Fibroblast of lung (primary cell): Measurements from ENCODE around the gene CACFD1. TPM values are rescaled to one million over a fixed set of nuclear protein-coding genes. Genes with fewer than 3 reads are reported as not detected.

Source experiments
- DNase-seq, 2 donors: peaks; one replicate each; pipeline versions ENCODE4 v3.0.0 to v3.0.0-alpha.2; 2010; ENCODE audit warnings: low read depth in 2 of 2
- H2AFZ ChIP-seq: 2 replicates; pipeline ENCODE4 v1.5.1; 2012; ENCODE audit warnings: low read length, control low read depth, inconsistent platforms
- H3K27ac ChIP-seq: 2 replicates; pipeline ENCODE4 v1.5.1; 2011; ENCODE audit warnings: low read length, control low read depth; ENCODE audit not compliant: insufficient read depth
- H3K27me3 ChIP-seq: 2 replicates; pipeline ENCODE4 v1.5.1; 2011; ENCODE audit warnings: mild to moderate bottlenecking, low read length; ENCODE audit not compliant: control insufficient read depth, insufficient read depth
- H3K36me3 ChIP-seq: 2 replicates; pipeline ENCODE4 v1.5.1; 2011; ENCODE audit warnings: low read length; ENCODE audit not compliant: control insufficient read depth, insufficient read depth
- H3K4me1 ChIP-seq: 2 replicates; pipeline ENCODE4 v1.5.1; 2011; ENCODE audit warnings: low read length; ENCODE audit not compliant: control insufficient read depth, insufficient read depth; ENCODE audit errors: extremely low read depth
- H3K4me2 ChIP-seq: 2 replicates; pipeline ENCODE4 v1.5.1; 2011; ENCODE audit warnings: low read length, control low read depth; ENCODE audit not compliant: insufficient read depth; ENCODE audit errors: extremely low read depth
- H3K4me3 ChIP-seq, 4 experiments: fragments of 200-600 bp in 1 of 4; sonication (generic) in 1 of 4; replicated peaks in 1 of 4; 2 replicates each; pipeline ENCODE4 v1.5.1; 2011 to 2016; ENCODE audit warnings: low read length in 4 of 4, low read depth in 3 of 4, mild to moderate bottlenecking in 3 of 4, control low read depth in 2 of 4, inconsistent platforms in 1 of 4, mixed read lengths in 1 of 4; ENCODE audit not compliant: insufficient read depth in 1 of 4; ENCODE audit errors: control extremely low read depth in 1 of 4
- H3K79me2 ChIP-seq: 2 replicates; pipeline ENCODE4 v1.5.1; 2012; ENCODE audit warnings: mild to moderate bottlenecking, low read length, inconsistent platforms; ENCODE audit not compliant: control insufficient read depth, insufficient read depth
- H3K9ac ChIP-seq: 2 replicates; pipeline ENCODE4 v1.5.1; 2011; ENCODE audit warnings: mild to moderate bottlenecking, low read length, control low read depth; ENCODE audit not compliant: insufficient read depth
- H3K9me3 ChIP-seq: 2 replicates; pipeline ENCODE4 v1.5.1; 2012; ENCODE audit warnings: low read depth, low read length; ENCODE audit not compliant: control insufficient read depth, insufficient read depth
- H4K20me1 ChIP-seq: 2 replicates; pipeline ENCODE4 v1.5.1; 2011; ENCODE audit warnings: low read length; ENCODE audit not compliant: control insufficient read depth, insufficient read depth; ENCODE audit errors: extremely low read depth
- CTCF ChIP-seq, 2 donors: IDR thresholded peaks in 1 of 2; conservative IDR thresholded peaks in 1 of 2; 1 replicate in 1 of 2; 2 replicates in 1 of 2; pipeline ENCODE4 v1.5.1; 2011 to 2012; ENCODE audit warnings: low read length in 2 of 2, control low read depth in 1 of 2, inconsistent platforms in 1 of 2, low read depth in 1 of 2, mild to moderate bottlenecking in 1 of 2
- EZH2 ChIP-seq: IDR thresholded peaks from 2 replicates; pipeline ENCODE4 v1.5.1; 2012; ENCODE audit warnings: low read length, control low read depth, mild to moderate bottlenecking; ENCODE audit errors: missing control alignments
- polyA plus RNA-seq, 2 donors: library from polyadenylated mRNA; depleted of rRNA in 1 of 2; stranded (reverse) in 1 of 2; unstranded in 1 of 2; fragments of >200 nt; gene quantifications; 2 replicates each; pipeline ENCODE4 v1.2.1, GENCODE V29; 2011 to 2012; ENCODE audit warnings: missing spikeins in 1 of 2
- total RNA-seq: library from RNA; depleted of rRNA; stranded (reverse); fragments of >200 nt; gene quantifications from 2 replicates; pipeline ENCODE4 v1.2.1, GENCODE V29; 2014

CACFD1 gene
- total and polyA plus RNA-seq, 2 donors (not counting 1 experiment from before 2014, with no cell fraction given) = 4.7 to 9.1 TPM

GRCh38 chr9:133493428-133493827, 33.6 kb downstream of the CACFD1 start:
- no peak for DNase-seq
- no peak overlapping the region for H3K9ac ChIP-seq
- H3K4me2 ChIP-seq = no peak overlapping the region
- TF ChIP-seq EZH2 = no peak
- TF ChIP-seq CTCF (conservative IDR thresholded peaks at IDR 0.05 in 1 of 2, IDR thresholded peaks at IDR 0.05 in 1 of 2; ENCODE audit: low read depth in 1 of 2, low read length in 2 of 2) = no peak
- H3K79me2 ChIP-seq = no peaks in the 10 kb centered on the region
- H3K4me3 ChIP-seq = no peak overlapping the region
- H3K4me1 ChIP-seq = peaks cover 3% of the 10 kb centered on the region
- no peak overlapping the region for H2AFZ ChIP-seq
- H3K27me3 ChIP-seq = peaks cover 14% of the 10 kb centered on the region
- no peak overlapping the region for H3K27ac ChIP-seq
- no peaks in the 10 kb centered on the region for H4K20me1 ChIP-seq
- no peaks in the 10 kb centered on the region for H3K36me3 ChIP-seq
- H3K9me3 ChIP-seq = no peaks in the 10 kb centered on the region

GRCh38 chr9:133493845-133494540, 34.2 kb downstream of the CACFD1 start:
- DNase-seq = no peak
- Histone ChIP-seq H2AFZ (no peak overlapping the region), H3K79me2 (no peaks in the 10 kb centered on the region), H3K36me3 (no peaks in the 10 kb centered on the region), H3K4me1 (peaks cover 3% of the 10 kb centered on the region), H3K27me3 (peaks cover 17% of the 10 kb centered on the region), H3K4me2 (no peak overlapping the region), H3K9me3 (no peaks in the 10 kb centered on the region), H3K27ac (no peak overlapping the region), H4K20me1 (no peaks in the 10 kb centered on the region), H3K9ac (no peak overlapping the region), H3K4me3 (no peak overlapping the region)
- no peak for TF ChIP-seq EZH2
- no peak for TF ChIP-seq CTCF (conservative IDR thresholded peaks at IDR 0.05 in 1 of 2, IDR thresholded peaks at IDR 0.05 in 1 of 2; ENCODE audit: low read depth in 1 of 2, low read length in 2 of 2)

- Histone ChIP-seq H4K20me1 (no peaks in the 10 kb centered on the region), H3K4me2 (no peak overlapping the region), H3K4me3 (no peak overlapping the region), H3K9me3 (no peaks in the 10 kb centered on the region), H3K79me2 (no peaks in the 10 kb centered on the region), H3K9ac (no peak overlapping the region), H3K4me1 (peaks cover 3% of the 10 kb centered on the region), H3K27ac (no peak overlapping the region), H2AFZ (no peak overlapping the region), H3K27me3 (peaks cover 22% of the 10 kb centered on the region), H3K36me3 (no peaks in the 10 kb centered on the region)
- no peak for DNase-seq
- TF ChIP-seq EZH2 (no peak), CTCF (conservative IDR thresholded peaks at IDR 0.05 in 1 of 2, IDR thresholded peaks at IDR 0.05 in 1 of 2; ENCODE audit: low read depth in 1 of 2, low read length in 2 of 2) (no peak)
These were observed 35.0 kb downstream of the CACFD1 start for GRCh38 chr9:133494636-133495326.
